Suprapubic skin (tissue), 3 donors: ENCODE measurements around the gene ALG14.

Experiments used
- POLR2A ChIP-seq, 2 donors: fragments of 450-650 bp; IDR thresholded peaks; one replicate each; pipeline ENCODE4 v1.6.1; 2017; ENCODE audit warnings: antibody characterized with exemption in 2 of 2, mild to moderate bottlenecking in 2 of 2, moderate library complexity in 2 of 2
- TF ChIP-seq, protein P1 (sequence below), 2 donors: fragments of 200-600 bp in 1 of 2; fragments of 450-650 bp in 1 of 2; sonication (generic) in 1 of 2; IDR thresholded peaks; one replicate each; pipeline ENCODE4 v1.5.1; 2016 to 2019; ENCODE audit warnings: antibody characterized with exemption in 2 of 2, mild to moderate bottlenecking in 1 of 2, moderate library complexity in 1 of 2

- TF ChIP-seq, protein P1, sequence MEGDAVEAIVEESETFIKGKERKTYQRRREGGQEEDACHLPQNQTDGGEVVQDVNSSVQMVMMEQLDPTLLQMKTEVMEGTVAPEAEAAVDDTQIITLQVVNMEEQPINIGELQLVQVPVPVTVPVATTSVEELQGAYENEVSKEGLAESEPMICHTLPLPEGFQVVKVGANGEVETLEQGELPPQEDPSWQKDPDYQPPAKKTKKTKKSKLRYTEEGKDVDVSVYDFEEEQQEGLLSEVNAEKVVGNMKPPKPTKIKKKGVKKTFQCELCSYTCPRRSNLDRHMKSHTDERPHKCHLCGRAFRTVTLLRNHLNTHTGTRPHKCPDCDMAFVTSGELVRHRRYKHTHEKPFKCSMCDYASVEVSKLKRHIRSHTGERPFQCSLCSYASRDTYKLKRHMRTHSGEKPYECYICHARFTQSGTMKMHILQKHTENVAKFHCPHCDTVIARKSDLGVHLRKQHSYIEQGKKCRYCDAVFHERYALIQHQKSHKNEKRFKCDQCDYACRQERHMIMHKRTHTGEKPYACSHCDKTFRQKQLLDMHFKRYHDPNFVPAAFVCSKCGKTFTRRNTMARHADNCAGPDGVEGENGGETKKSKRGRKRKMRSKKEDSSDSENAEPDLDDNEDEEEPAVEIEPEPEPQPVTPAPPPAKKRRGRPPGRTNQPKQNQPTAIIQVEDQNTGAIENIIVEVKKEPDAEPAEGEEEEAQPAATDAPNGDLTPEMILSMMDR (IDR thresholded peaks at IDR 0.05) = no peak
- no peak for TF ChIP-seq POLR2A (IDR thresholded peaks at IDR 0.05)
Observed at GRCh38 chr1:94974824-94975223, 97.9 kb downstream of the ALG14 start.
